HepG2 (cell line): Measurements from ENCODE around the gene PCDHB1.

Source experiments
- BRCA1 ChIP-seq: sonication (generic); formaldehyde crosslinking; IDR thresholded peaks from 2 replicates; pipeline ENCODE4 v1.4.0; 2020; ENCODE audit warnings: missing genetic modification reagents
- HIVEP1 ChIP-seq: sonication (generic); formaldehyde crosslinking; IDR thresholded peaks from 2 replicates; pipeline ENCODE4 v1.4.0; 2020; ENCODE audit warnings: mild to moderate bottlenecking, missing genetic modification reagents
- MEIS1 ChIP-seq: sonication (generic); formaldehyde crosslinking; IDR thresholded peaks from 2 replicates; pipeline ENCODE4 v1.9.0; 2021; ENCODE audit warnings: mild to moderate bottlenecking, missing genetic modification reagents, moderate library complexity, borderline replicate concordance
- TBX3 ChIP-seq: fragments of 450-650 bp; IDR thresholded peaks from 2 replicates; pipeline ENCODE4 v1.6.1; 2017; ENCODE audit warnings: antibody characterized with exemption, mild to moderate bottlenecking, inconsistent platforms, borderline replicate concordance
- TGIF2 ChIP-seq: IDR thresholded peaks from 2 replicates; pipeline ENCODE4 v1.6.1; 2016; ENCODE audit warnings: control low read depth, missing compliant biosample characterization
- XBP1 ChIP-seq: sonication (generic); formaldehyde crosslinking; IDR thresholded peaks from 2 replicates; pipeline ENCODE4 v1.5.0; 2020; ENCODE audit warnings: missing genetic modification reagents
- YEATS2 ChIP-seq: sonication (generic); formaldehyde crosslinking; IDR thresholded peaks from 2 replicates; pipeline ENCODE4 v1.4.0; 2020; ENCODE audit warnings: missing genetic modification reagents, borderline replicate concordance
- ZNF598 ChIP-seq: sonication (generic); formaldehyde crosslinking; IDR thresholded peaks from 2 replicates; pipeline ENCODE4 v1.5.1; 2020; ENCODE audit warnings: mild to moderate bottlenecking, missing genetic modification reagents, borderline replicate concordance
- TF ChIP-seq, protein P1 (sequence below): sonication (generic); formaldehyde crosslinking; IDR thresholded peaks from 2 replicates; pipeline ENCODE4 v1.5.0; 2020; ENCODE audit warnings: mild to moderate bottlenecking, missing genetic modification reagents
- TF ChIP-seq, protein P2 (sequence below): sonication (generic); formaldehyde crosslinking; IDR thresholded peaks from 2 replicates; pipeline ENCODE4 v1.4.0; 2020; ENCODE audit warnings: missing genetic modification reagents
- TF ChIP-seq, protein P3 (sequence below): sonication (generic); formaldehyde crosslinking; IDR thresholded peaks from 2 replicates; pipeline ENCODE4 v1.5.0; 2020; ENCODE audit warnings: mild to moderate bottlenecking, missing genetic modification reagents, moderate library complexity
- TF ChIP-seq, protein P4 (sequence below): sonication (generic); formaldehyde crosslinking; IDR thresholded peaks from 2 replicates; pipeline ENCODE4 v1.8.0; 2022; ENCODE audit warnings: missing genetic modification reagents, mild to moderate bottlenecking, moderate library complexity, borderline replicate concordance

DNA sequence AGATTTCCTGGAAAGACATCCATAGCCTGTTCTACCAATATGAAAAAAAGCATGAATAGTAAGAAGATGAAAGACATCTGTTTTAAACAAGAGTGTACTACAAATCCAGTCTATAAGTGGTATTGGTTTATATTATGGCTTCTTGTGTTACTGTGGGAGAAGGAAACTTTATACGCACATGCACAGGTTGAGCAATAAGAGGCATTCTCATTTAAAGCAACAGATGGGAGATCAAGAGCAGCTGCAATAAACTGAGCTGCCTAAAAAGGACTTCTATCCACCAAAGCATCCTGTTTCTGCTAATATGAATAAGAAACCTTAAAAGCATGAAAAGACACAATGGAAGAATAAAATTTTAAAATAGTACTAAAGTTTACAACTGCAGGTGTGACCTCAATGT is 8.6 kb upstream of the PCDHB1 start:
- TF ChIP-seq, protein P1, sequence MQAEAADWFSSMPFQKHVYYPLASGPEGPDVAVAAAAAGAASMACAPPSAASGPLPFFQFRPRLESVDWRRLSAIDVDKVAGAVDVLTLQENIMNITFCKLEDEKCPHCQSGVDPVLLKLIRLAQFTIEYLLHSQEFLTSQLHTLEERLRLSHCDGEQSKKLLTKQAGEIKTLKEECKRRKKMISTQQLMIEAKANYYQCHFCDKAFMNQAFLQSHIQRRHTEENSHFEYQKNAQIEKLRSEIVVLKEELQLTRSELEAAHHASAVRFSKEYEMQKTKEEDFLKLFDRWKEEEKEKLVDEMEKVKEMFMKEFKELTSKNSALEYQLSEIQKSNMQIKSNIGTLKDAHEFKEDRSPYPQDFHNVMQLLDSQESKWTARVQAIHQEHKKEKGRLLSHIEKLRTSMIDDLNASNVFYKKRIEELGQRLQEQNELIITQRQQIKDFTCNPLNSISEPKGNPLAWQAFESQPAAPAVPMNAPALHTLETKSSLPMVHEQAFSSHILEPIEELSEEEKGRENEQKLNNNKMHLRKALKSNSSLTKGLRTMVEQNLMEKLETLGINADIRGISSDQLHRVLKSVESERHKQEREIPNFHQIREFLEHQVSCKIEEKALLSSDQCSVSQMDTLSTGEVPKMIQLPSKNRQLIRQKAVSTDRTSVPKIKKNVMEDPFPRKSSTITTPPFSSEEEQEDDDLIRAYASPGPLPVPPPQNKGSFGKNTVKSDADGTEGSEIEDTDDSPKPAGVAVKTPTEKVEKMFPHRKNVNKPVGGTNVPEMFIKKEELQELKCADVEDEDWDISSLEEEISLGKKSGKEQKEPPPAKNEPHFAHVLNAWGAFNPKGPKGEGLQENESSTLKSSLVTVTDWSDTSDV: no peak
- TF ChIP-seq XBP1 (CRISPR knock-in tag) (no peak), TBX3 (no peak), TGIF2 (CRISPR knock-in tag) (no peak), ZNF598 (CRISPR knock-in tag) (no peak), BRCA1 (CRISPR knock-in tag) (no peak), HIVEP1 (CRISPR knock-in tag) (no peak), MEIS1 (CRISPR knock-in tag) (no peak), YEATS2 (CRISPR knock-in tag) (no peak)
- TF ChIP-seq, protein P2, sequence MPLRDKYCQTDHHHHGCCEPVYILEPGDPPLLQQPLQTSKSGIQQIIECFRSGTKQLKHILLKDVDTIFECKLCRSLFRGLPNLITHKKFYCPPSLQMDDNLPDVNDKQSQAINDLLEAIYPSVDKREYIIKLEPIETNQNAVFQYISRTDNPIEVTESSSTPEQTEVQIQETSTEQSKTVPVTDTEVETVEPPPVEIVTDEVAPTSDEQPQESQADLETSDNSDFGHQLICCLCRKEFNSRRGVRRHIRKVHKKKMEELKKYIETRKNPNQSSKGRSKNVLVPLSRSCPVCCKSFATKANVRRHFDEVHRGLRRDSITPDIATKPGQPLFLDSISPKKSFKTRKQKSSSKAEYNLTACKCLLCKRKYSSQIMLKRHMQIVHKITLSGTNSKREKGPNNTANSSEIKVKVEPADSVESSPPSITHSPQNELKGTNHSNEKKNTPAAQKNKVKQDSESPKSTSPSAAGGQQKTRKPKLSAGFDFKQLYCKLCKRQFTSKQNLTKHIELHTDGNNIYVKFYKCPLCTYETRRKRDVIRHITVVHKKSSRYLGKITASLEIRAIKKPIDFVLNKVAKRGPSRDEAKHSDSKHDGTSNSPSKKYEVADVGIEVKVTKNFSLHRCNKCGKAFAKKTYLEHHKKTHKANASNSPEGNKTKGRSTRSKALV (CRISPR knock-in tag): no peak
- TF ChIP-seq, protein P3, sequence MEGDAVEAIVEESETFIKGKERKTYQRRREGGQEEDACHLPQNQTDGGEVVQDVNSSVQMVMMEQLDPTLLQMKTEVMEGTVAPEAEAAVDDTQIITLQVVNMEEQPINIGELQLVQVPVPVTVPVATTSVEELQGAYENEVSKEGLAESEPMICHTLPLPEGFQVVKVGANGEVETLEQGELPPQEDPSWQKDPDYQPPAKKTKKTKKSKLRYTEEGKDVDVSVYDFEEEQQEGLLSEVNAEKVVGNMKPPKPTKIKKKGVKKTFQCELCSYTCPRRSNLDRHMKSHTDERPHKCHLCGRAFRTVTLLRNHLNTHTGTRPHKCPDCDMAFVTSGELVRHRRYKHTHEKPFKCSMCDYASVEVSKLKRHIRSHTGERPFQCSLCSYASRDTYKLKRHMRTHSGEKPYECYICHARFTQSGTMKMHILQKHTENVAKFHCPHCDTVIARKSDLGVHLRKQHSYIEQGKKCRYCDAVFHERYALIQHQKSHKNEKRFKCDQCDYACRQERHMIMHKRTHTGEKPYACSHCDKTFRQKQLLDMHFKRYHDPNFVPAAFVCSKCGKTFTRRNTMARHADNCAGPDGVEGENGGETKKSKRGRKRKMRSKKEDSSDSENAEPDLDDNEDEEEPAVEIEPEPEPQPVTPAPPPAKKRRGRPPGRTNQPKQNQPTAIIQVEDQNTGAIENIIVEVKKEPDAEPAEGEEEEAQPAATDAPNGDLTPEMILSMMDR: no peak
- TF ChIP-seq, protein P4, sequence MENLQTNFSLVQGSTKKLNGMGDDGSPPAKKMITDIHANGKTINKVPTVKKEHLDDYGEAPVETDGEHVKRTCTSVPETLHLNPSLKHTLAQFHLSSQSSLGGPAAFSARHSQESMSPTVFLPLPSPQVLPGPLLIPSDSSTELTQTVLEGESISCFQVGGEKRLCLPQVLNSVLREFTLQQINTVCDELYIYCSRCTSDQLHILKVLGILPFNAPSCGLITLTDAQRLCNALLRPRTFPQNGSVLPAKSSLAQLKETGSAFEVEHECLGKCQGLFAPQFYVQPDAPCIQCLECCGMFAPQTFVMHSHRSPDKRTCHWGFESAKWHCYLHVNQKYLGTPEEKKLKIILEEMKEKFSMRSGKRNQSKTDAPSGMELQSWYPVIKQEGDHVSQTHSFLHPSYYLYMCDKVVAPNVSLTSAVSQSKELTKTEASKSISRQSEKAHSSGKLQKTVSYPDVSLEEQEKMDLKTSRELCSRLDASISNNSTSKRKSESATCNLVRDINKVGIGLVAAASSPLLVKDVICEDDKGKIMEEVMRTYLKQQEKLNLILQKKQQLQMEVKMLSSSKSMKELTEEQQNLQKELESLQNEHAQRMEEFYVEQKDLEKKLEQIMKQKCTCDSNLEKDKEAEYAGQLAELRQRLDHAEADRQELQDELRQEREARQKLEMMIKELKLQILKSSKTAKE (CRISPR knock-in tag): no peak
